ENCODE results near the gene WNT2.
"Not testable (repeated sequence)": the region's sequence is repeated elsewhere in the genome, so short reads cannot be mapped to it uniquely, and the experiment has no call there.

The WNT2 gene

DNA sequence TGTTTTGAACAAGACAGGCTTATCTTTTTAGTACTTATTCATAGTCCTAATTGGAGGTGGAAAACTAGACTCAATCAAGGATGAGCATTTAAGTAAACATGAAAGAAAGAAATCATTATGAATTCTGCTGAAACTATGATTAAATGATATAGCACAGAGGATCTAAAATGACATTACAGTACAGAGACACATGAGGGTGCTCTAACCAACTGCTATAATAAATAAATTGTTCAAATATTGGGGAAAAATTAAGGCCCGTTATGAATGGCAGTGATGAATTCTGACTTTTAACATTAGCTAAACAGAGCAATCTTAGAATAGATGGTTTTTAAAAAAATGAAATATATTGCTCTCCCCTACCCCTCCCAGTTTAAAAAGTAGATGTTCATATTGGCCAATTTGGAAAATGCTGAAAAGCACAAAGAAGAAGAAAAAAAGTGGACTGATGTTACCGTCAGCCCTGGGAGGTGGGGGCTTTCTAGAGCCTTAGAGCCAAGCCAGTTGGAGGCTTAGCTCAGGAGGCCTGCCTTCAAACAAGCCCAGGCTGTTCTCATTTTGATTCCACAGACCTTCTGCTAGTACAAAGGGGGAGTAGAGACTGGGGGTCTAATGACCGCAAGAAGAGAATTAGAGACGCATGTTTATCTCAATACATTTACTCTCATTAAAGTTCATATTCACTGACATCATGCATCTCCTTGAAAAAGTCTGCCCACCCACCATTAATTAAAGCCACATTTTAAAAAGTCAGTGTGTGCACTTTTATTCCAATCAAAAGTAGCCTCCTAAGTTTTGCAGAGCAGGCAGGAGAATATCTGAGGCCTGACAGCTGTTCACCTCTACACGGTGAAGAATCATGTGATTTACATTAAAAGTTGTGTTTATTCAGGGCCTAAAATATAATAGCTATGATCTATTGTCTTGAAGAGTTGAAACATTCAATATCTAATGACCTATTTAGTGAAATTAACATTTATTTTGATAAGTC lies 10.0 kb downstream of the WNT2 start:
- no peak for DNase-seq (ENCODE audit: low read depth)
- TF ChIP-seq, protein P1, sequence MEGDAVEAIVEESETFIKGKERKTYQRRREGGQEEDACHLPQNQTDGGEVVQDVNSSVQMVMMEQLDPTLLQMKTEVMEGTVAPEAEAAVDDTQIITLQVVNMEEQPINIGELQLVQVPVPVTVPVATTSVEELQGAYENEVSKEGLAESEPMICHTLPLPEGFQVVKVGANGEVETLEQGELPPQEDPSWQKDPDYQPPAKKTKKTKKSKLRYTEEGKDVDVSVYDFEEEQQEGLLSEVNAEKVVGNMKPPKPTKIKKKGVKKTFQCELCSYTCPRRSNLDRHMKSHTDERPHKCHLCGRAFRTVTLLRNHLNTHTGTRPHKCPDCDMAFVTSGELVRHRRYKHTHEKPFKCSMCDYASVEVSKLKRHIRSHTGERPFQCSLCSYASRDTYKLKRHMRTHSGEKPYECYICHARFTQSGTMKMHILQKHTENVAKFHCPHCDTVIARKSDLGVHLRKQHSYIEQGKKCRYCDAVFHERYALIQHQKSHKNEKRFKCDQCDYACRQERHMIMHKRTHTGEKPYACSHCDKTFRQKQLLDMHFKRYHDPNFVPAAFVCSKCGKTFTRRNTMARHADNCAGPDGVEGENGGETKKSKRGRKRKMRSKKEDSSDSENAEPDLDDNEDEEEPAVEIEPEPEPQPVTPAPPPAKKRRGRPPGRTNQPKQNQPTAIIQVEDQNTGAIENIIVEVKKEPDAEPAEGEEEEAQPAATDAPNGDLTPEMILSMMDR (IDR thresholded peaks at IDR 0.05; ENCODE audit: insufficient read depth, low read depth, low read length, missing control alignments), result peak; percentile 15
- H3K4me3 ChIP-seq (ENCODE audit: low read length), result no peak overlapping the region

DNA sequence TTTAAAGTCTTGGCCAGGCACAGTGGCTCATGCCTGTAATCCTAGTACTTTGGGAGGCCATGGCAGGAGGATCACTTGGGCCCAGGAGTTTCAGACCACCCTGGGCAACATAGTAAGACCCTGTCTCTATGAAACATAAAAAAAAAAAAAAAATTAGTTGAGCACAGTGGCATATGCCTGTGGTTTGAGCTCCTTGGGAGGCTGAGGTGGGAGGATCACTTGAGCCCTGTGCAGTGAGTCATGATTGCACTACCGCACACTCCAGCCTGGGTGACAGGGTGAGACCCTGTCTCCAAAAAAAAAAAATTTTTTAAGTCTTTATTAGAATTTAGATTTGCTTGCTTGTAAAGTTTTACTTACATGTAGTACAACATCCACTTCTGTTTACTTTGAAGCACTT lies 14.0 kb downstream of the WNT2 start:
- TF ChIP-seq, protein P1 (IDR thresholded peaks at IDR 0.05; ENCODE audit: insufficient read depth, low read depth, low read length, missing control alignments), result no peak

DNA sequence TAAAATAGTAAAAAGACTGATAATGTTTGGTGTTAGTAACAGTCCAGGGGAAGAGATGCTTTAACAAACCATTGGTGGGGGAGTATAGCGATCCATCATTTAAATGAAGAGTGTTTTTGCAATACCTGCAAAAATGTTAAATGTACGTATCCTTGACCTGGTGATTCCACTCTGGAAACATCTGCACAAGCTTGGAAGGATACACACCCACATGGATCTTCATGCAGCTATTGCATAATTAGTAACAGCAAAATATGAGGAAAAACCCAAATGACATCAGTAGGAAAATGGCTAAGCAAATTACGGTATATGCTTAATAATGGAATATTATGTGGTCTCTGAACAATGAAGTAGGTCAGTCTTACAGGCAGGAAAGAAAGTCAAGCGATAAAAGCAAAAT lies 20.5 kb downstream of the WNT2 start:
- TF ChIP-seq, protein P1 (IDR thresholded peaks at IDR 0.05; ENCODE audit: insufficient read depth, low read depth, low read length, missing control alignments), result no peak
- no peak for DNase-seq (ENCODE audit: low read depth)
- H3K4me3 ChIP-seq (ENCODE audit: low read length), result no peak overlapping the region

More for the DNA sequence above, 14.0 kb downstream of the WNT2 start:
- no peak for DNase-seq (ENCODE audit: low read depth)
- H3K4me3 ChIP-seq (ENCODE audit: low read length), result no peak overlapping the region

DNA sequence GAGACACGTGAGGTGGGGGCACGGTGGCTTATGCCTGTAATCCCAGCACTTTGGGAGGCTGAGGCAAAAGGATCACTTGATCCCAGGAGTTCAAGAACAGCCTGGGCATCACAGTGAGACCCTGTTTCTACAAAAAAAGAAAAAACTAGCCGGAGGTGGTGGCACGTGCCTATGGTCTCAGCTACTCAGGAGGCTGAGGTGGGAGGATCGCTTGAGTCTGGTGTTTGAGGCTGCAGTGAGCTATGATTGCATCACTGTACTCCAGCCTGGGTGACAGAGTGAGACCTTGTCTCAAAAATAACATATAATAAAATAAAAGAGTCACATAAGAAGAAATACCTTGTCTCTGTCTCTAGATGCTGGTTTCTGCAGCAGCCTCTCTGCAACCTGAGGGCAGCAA lies 22.4 kb downstream of the WNT2 start:
- DNase-seq (ENCODE audit: low read depth); H3K4me3 ChIP-seq (ENCODE audit: low read length): not testable (repeated sequence)

DNA sequence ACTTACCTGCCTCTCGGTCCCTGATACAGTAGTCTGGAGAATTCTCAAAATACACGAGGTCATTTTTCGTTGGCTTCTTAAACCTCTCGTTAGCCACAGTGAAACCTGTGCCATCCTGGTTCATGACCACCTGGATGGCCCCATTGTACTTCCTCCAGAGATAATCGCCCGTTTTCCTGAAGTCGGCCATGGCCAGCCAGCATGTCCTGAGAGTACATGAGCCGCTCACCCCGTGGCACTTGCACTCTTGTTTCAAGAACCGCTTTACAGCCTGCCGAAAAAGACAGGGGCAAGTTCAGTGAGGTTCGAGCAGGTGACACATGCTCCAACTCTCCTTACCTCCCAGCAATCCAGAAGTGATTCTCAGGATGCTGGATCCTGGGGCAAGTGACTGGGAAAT lies 25.3 kb downstream of the WNT2 start:
- H3K4me3 ChIP-seq (ENCODE audit: low read length), result no peak overlapping the region
- no peak for DNase-seq (ENCODE audit: low read depth)
- TF ChIP-seq, protein P1 (IDR thresholded peaks at IDR 0.05; ENCODE audit: insufficient read depth, low read depth, low read length, missing control alignments), result no peak

DNA sequence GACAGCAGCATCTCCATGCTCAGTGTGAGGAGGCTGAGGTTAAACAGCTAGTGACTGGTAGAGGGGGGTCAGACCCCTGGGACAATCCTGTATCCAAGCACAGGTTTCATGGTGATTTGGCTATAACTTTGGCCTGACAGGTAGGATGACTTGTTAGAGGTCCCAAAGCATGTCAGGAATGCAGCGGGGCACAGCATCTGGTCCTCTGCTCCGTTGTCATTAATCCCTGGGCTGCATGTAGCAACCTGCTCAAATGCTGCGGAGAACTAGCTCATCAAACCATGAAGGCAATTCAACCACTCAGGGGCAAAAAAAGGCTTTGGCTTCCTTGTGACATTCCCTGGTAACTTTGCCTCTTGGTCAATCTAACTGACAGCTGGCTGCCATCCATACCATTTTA lies 26.8 kb downstream of the WNT2 start:
- H3K4me3 ChIP-seq (ENCODE audit: low read length), result no peak overlapping the region
- TF ChIP-seq, protein P1 (IDR thresholded peaks at IDR 0.05; ENCODE audit: insufficient read depth, low read depth, low read length, missing control alignments), result no peak
- peak; percentile 66 for DNase-seq (ENCODE audit: low read depth)

DNA sequence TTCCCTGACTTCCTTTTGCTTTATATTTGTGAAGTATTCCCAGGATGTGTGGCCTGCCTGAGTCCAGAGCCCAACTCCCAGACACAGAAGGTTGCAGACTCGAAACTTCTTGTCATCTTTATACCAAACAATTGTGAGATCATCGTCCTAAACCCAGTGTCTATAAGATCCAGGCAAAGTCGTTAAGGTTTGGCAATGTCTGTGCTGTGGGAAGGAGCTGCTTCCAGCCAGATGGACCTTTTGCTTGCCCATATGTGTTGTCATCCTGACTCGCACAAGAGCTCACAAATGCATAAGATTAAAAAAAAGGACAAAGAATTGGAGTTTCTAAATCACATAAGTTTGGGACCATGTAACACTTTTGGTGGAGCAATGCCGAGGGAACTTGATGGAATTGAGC lies 37.0 kb downstream of the WNT2 start:
- TF ChIP-seq, protein P1 (IDR thresholded peaks at IDR 0.05; ENCODE audit: insufficient read depth, low read depth, low read length, missing control alignments), result no peak
- DNase-seq (ENCODE audit: low read depth), result no peak
- no peak overlapping the region for H3K4me3 ChIP-seq (ENCODE audit: low read length)

All from epithelial cell of esophagus (primary cell).